H9 (cell line): ENCODE measurements around the gene SFMBT1. TPM values are rescaled to one million over a fixed set of nuclear protein-coding genes. Genes with fewer than 3 reads are reported as not detected.

Experiments used
- DNase-seq: peaks from one replicate; pipeline ENCODE4 v3.0.0-alpha.2; 2017
- H2AFZ ChIP-seq: one replicate; pipeline ENCODE4 v1.6.1; 2013; ENCODE audit warnings: mild to moderate bottlenecking, low read length, control low read depth, moderate library complexity
- H2AK5ac ChIP-seq: 2 replicates; pipeline ENCODE4 v1.6.1; 2013; ENCODE audit warnings: low read length, control low read depth, mixed read lengths; ENCODE audit not compliant: insufficient read length
- H2BK120ac ChIP-seq: one replicate; pipeline ENCODE4 v1.6.1; 2013; ENCODE audit warnings: low read depth, mild to moderate bottlenecking, low read length, control low read depth, inconsistent platforms; ENCODE audit not compliant: poor library complexity, severe bottlenecking
- H2BK12ac ChIP-seq: 2 replicates; pipeline ENCODE4 v1.6.1; 2013; ENCODE audit warnings: low read length, control low read depth, mixed read lengths, low read depth; ENCODE audit not compliant: insufficient read length
- H2BK15ac ChIP-seq: 2 replicates; pipeline ENCODE4 v1.6.1; 2013; ENCODE audit warnings: low read depth, low read length, control low read depth
- H2BK20ac ChIP-seq: one replicate; pipeline ENCODE4 v1.6.1; 2013; ENCODE audit warnings: low read depth, mild to moderate bottlenecking, low read length, control low read depth, inconsistent platforms; ENCODE audit not compliant: poor library complexity, severe bottlenecking
- H2BK5ac ChIP-seq: 2 replicates; pipeline ENCODE4 v1.6.1; 2013; ENCODE audit warnings: low read length, control low read depth, mixed read lengths; ENCODE audit not compliant: insufficient read length
- H3K14ac ChIP-seq: 2 replicates; pipeline ENCODE4 v1.6.1; 2013; ENCODE audit warnings: low read length, control low read depth; ENCODE audit not compliant: insufficient read depth
- H3K18ac ChIP-seq: 2 replicates; pipeline ENCODE4 v1.6.1; 2013; ENCODE audit warnings: low read depth, mild to moderate bottlenecking, mixed read lengths, low read length, control low read depth; ENCODE audit not compliant: insufficient read length
- H3K23ac ChIP-seq: 2 replicates; pipeline ENCODE4 v1.6.1; 2013; ENCODE audit warnings: low read length, control low read depth, mixed read lengths, low read depth; ENCODE audit not compliant: insufficient read length
- H3K23me2 ChIP-seq: 2 replicates; pipeline ENCODE4 v1.6.1; 2013; ENCODE audit warnings: low read depth, mild to moderate bottlenecking, mixed read lengths, low read length, control low read depth; ENCODE audit not compliant: insufficient read length, poor library complexity, severe bottlenecking
- H3K27ac ChIP-seq: 2 replicates; pipeline ENCODE4 v1.5.1; 2013; ENCODE audit warnings: low read length, control low read depth, mixed read lengths, low read depth; ENCODE audit not compliant: insufficient read length
- H3K27me3 ChIP-seq: 2 replicates; pipeline ENCODE4 v1.6.1; 2013; ENCODE audit warnings: low read length, control low read depth, inconsistent platforms; ENCODE audit not compliant: insufficient read depth
- H3K4ac ChIP-seq: 2 replicates; pipeline ENCODE4 v1.6.1; 2013; ENCODE audit warnings: low read depth, mild to moderate bottlenecking, control low read depth, inconsistent platforms, low read length, moderate library complexity
- H3K4me1 ChIP-seq: 2 replicates; pipeline ENCODE4 v1.6.1; 2013; ENCODE audit warnings: low read length, control low read depth, inconsistent platforms; ENCODE audit not compliant: insufficient read depth
- H3K4me2 ChIP-seq: 2 replicates; pipeline ENCODE4 v1.6.1; 2013; ENCODE audit warnings: low read length, control low read depth, mixed read lengths; ENCODE audit not compliant: insufficient read length, insufficient read depth
- H3K56ac ChIP-seq: 2 replicates; pipeline ENCODE4 v1.6.1; 2013; ENCODE audit warnings: low read depth, mild to moderate bottlenecking, mixed read lengths, low read length, control low read depth; ENCODE audit not compliant: insufficient read length
- H3K79me1 ChIP-seq: 2 replicates; pipeline ENCODE4 v1.6.1; 2013; ENCODE audit warnings: low read depth, mild to moderate bottlenecking, moderate library complexity, low read length, control low read depth, inconsistent platforms; ENCODE audit not compliant: insufficient read depth, poor library complexity, severe bottlenecking
- H3K79me2 ChIP-seq: 2 replicates; pipeline ENCODE4 v1.6.1; 2013; ENCODE audit warnings: low read length, control low read depth, inconsistent platforms; ENCODE audit not compliant: insufficient read depth
- H3K9ac ChIP-seq: 2 replicates; pipeline ENCODE4 v1.6.1; 2013; ENCODE audit warnings: low read length, control low read depth, mixed read lengths; ENCODE audit not compliant: insufficient read length; ENCODE audit errors: extremely low read depth
- H3K9me3 ChIP-seq: one replicate; pipeline ENCODE4 v1.6.1; 2013; ENCODE audit warnings: low read depth, low read length, inconsistent platforms; ENCODE audit not compliant: control insufficient read depth
- H3T11ph ChIP-seq: one replicate; pipeline ENCODE4 v1.6.1; 2013; ENCODE audit warnings: mild to moderate bottlenecking, low read length, control low read depth, inconsistent platforms
- H4K20me1 ChIP-seq: one replicate; pipeline ENCODE4 v1.6.1; 2013; ENCODE audit not compliant: control insufficient read depth, insufficient read length, insufficient read depth
- H4K5ac ChIP-seq: 2 replicates; pipeline ENCODE4 v1.6.1; 2013; ENCODE audit warnings: low read depth, mild to moderate bottlenecking, mixed read lengths, low read length, control low read depth; ENCODE audit not compliant: insufficient read length
- H4K8ac ChIP-seq: replicated peaks from 2 replicates; pipeline ENCODE4 v1.6.1; 2013; ENCODE audit warnings: low read length, control low read depth, mixed read lengths, low read depth; ENCODE audit not compliant: insufficient read length
- H4K91ac ChIP-seq: 2 replicates; pipeline ENCODE4 v1.6.1; 2013; ENCODE audit warnings: low read depth, mild to moderate bottlenecking, moderate library complexity, mixed read lengths, low read length, control low read depth; ENCODE audit not compliant: insufficient read length
- H3K27ac Mint-ChIP-seq, 3 experiments: 2 replicates in 2 of 3; 3 replicates in 1 of 3; pipeline ENCODE4 v1.8.0; 2020 to 2021; ENCODE audit warnings: mixed read lengths in 3 of 3, mild to moderate bottlenecking in 1 of 3, moderate library complexity in 1 of 3
- H3K27me3 Mint-ChIP-seq: 2 replicates; pipeline ENCODE4 v1.8.0; 2021; ENCODE audit warnings: low read depth, mild to moderate bottlenecking, moderate library complexity, mixed read lengths
- H3K36me3 Mint-ChIP-seq, 3 experiments: 2 replicates in 2 of 3; 3 replicates in 1 of 3; pipeline ENCODE4 v1.8.0; 2020 to 2021; ENCODE audit warnings: low read depth in 3 of 3, mixed read lengths in 3 of 3; ENCODE audit not compliant: insufficient read depth in 1 of 3
- H3K4me1 Mint-ChIP-seq, 2 experiments: 2 replicates each; pipeline ENCODE4 v1.8.0; 2020; ENCODE audit warnings: mixed read lengths in 2 of 2
- H3K4me3 Mint-ChIP-seq, 2 experiments: 2 replicates in 1 of 2; 3 replicates in 1 of 2; pipeline ENCODE4 v1.8.0; 2020 to 2021; ENCODE audit warnings: mild to moderate bottlenecking in 2 of 2, mixed read lengths in 2 of 2, moderate library complexity in 1 of 2
- H3K9me3 Mint-ChIP-seq, 2 experiments: 2 replicates in 1 of 2; 3 replicates in 1 of 2; pipeline ENCODE4 v1.8.0; 2020; ENCODE audit warnings: mild to moderate bottlenecking in 2 of 2, mixed read lengths in 2 of 2, moderate library complexity in 1 of 2
- CTCF ChIP-seq: fragments of 200-600 bp; sonication (generic); conservative IDR thresholded peaks from 3 replicates; pipeline ENCODE4 v1.8.0; 2021; ENCODE audit warnings: antibody characterized with exemption, mild to moderate bottlenecking
- WGBS: extraction: QIAGEN DNeasy Blood & Tissue Kit; methylation state at CpG from one replicate; pipeline ENCODE4 v1.1.7; 2013; ENCODE audit warnings: missing lambda C conversion rate, low lambda C conversion rate, mixed read lengths; ENCODE audit not compliant: insufficient read length; ENCODE audit errors: extremely low coverage; 5-methylcytosine and 5-hydroxymethylcytosine counted together
- total RNA-seq: library from RNA; stranded (reverse); gene quantifications from 2 replicates; pipeline ENCODE4 v1.2.1, GENCODE V29; 2021

SFMBT1 gene
- total RNA-seq, 1 experiment from 2014 or later = 15.3 TPM

- Mint-ChIP-seq H3K4me3 (no peak overlapping the region), H3K4me1 (peaks cover 4 to 5% of the 10 kb centered on the region in 2 experiments; a peak in 3 of 4 replicates), H3K27ac (peak overlapping the region in 1 of 3 experiments; percentile 68; a peak in 1 of 7 replicates), H3K27me3 (peaks cover 36% of the 10 kb centered on the region), H3K9me3 (0 out of 5 replicates have a peak, but pooled peaks cover 0 to 1% of the 10 kb centered on the region in 2 experiments), H3K36me3 (peaks cover 0 to 2% (median 0%) of the 10 kb centered on the region in 3 experiments; a peak in 1 of 7 replicates)
- Histone ChIP-seq H3K56ac (no peak overlapping the region), H3K18ac (no peak overlapping the region), H4K91ac (no peak overlapping the region), H3K23ac (no peak overlapping the region), H2BK20ac (no peak overlapping the region), H4K20me1 (no peaks in the 10 kb centered on the region), H3K4me2 (no peak overlapping the region), H3K79me1 (no peaks in the 10 kb centered on the region), H3T11ph (no peak overlapping the region), H3K27ac (no peak overlapping the region), H3K23me2 (peaks cover under 1% of the 10 kb centered on the region), H3K9me3 (no peaks in the 10 kb centered on the region), H2AK5ac (no peak overlapping the region), H3K4ac (no peak overlapping the region), H2BK15ac (no peak overlapping the region), H3K9ac (no peak overlapping the region), H4K8ac (no peak overlapping the region), H3K79me2 (no peaks in the 10 kb centered on the region), H3K4me1 (no peaks in the 10 kb centered on the region), H4K5ac (no peak overlapping the region), H2BK120ac (no peak overlapping the region), H2AFZ (no peak overlapping the region), H2BK12ac (no peak overlapping the region), H3K27me3 (peaks cover 3% of the 10 kb centered on the region; the same call in 1 of the 2 replicates), H3K14ac (no peak overlapping the region), H2BK5ac (no peak overlapping the region)
- no peak for DNase-seq
- TF ChIP-seq CTCF = no peak
- no CpG with 5 or more reads among the region's 2 CpGs for WGBS
These were observed 6.1 kb upstream of the SFMBT1 start for GRCh38 chr3:53051929-53052328.
